ENCODE results near the gene CD226. TPM values are rescaled to one million over a fixed set of nuclear protein-coding genes. Genes with fewer than 3 reads are reported as not detected.

The CD226 gene
- total and polyA plus RNA-seq, 10 of the 15 experiments (the other 5 are each of a cell fraction or from before 2014, with no cell fraction given) = 12.9 to 68.8 (median 47.3) TPM

- Histone ChIP-seq H4K20me1 (ENCODE audit: control insufficient read depth, insufficient read depth) (no peaks in the 10 kb centered on the region), H2AFZ (ENCODE audit: control insufficient read depth, low read depth, low read length) (no peak overlapping the region), H3K27me3 (replicated peaks in 1 of 2; ENCODE audit: control insufficient read depth in 2 of 2, insufficient read depth in 2 of 2, low read length in 1 of 2) (no peaks in the 10 kb centered on the region), H3K9me3 (replicated peaks; ENCODE audit: control insufficient read depth, insufficient read depth, low read length) (no peaks in the 10 kb centered on the region), H3K36me3 (ENCODE audit: control insufficient read depth in 2 of 2, insufficient read depth in 2 of 2, low read length in 1 of 2) (peaks cover 0 to 3% of the 10 kb centered on the region in 2 experiments; a peak in 3 of 4 replicates), H3K9ac (ENCODE audit: control insufficient read depth, insufficient read depth, low read length) (no peak overlapping the region), H3K4me2 (ENCODE audit: control insufficient read depth, insufficient read depth) (no peak overlapping the region), H3K4me3 (no peak overlapping the region), H3K79me2 (ENCODE audit: control insufficient read depth, insufficient read depth, low read length) (no peaks in the 10 kb centered on the region), H3K4me1 (ENCODE audit: control insufficient read depth, insufficient read depth, low read length) (peaks cover 5% of the 10 kb centered on the region; the same call in 1 of the 2 replicates), H3K27ac (ENCODE audit: control insufficient read depth, insufficient read depth) (no peak overlapping the region)
- DNase-seq (ENCODE audit: low read depth, low spot score) = no peak
- ChIA-PET CTCF (interaction anchor here (1.7 to 2.4 kb wide), 2 partner anchors 16 to 70 kb away, joined by 4 to 8 read pairs; no protein-coding TSS in a partner anchor), RAD21 (ENCODE audit: unreplicated experiment) (interaction anchor here (1.0 to 1.8 kb wide), 3 partner anchors 16 to 213 kb away, joined by 3 to 7 read pairs (median 3); no protein-coding TSS in a partner anchor), POLR2A (interaction anchor here (1.1 kb wide), 1 partner anchor 16 kb away, joined by 3 read pairs; no protein-coding TSS in a partner anchor), SMC1A (ENCODE audit: uncharacterized antibody, unreplicated experiment) (interaction anchor here (1.0 to 5.1 kb wide), 4 partner anchors 15 to 220 kb away, joined by 3 to 46 read pairs (median 4); no protein-coding TSS in a partner anchor)
- in situ Hi-C loops (cut with MboI) (no loop called here), intact Hi-C loops (cut with micrococcal nuclease; ENCODE audit: unreplicated experiment) (no loop called here)
- WGBS (ENCODE audit: insufficient coverage, insufficient replicate concordance, low lambda C conversion rate, missing lambda C conversion rate) = 97% methylated on average over 4 of the region's 4 CpGs
- FAIRE-seq = no peak
- no TSS peak for BruUV-seq (replicated peaks)
- no peak for TF ChIP-seq USF2 (IDR thresholded peaks at IDR 0.05; ENCODE audit: borderline replicate concordance, low read depth, low read length)
- 0 out of 2 replicates have a peak, but pooled peaks have one; percentile 5 for TF ChIP-seq RAD21 (IDR thresholded peaks at IDR 0.05; ENCODE audit: insufficient read depth, low read depth, low read length)
- no peak for ATAC-seq
Measured at GRCh38 chr18:69866212-69866611, 81.5 kb downstream of the CD226 start.

GRCh38 chr18:69865776-69866175, 81.9 kb downstream of the CD226 start:
- Histone ChIP-seq H3K4me2 (ENCODE audit: control insufficient read depth, insufficient read depth) (no peak overlapping the region), H3K9ac (ENCODE audit: control insufficient read depth, insufficient read depth, low read length) (no peak overlapping the region), H3K36me3 (ENCODE audit: control insufficient read depth in 2 of 2, insufficient read depth in 2 of 2, low read length in 1 of 2) (peaks cover 0 to 3% of the 10 kb centered on the region in 2 experiments; a peak in 3 of 4 replicates), H3K79me2 (ENCODE audit: control insufficient read depth, insufficient read depth, low read length) (no peaks in the 10 kb centered on the region), H4K20me1 (ENCODE audit: control insufficient read depth, insufficient read depth) (no peaks in the 10 kb centered on the region), H3K27me3 (replicated peaks in 1 of 2; ENCODE audit: control insufficient read depth in 2 of 2, insufficient read depth in 2 of 2, low read length in 1 of 2) (no peaks in the 10 kb centered on the region), H3K4me3 (no peak overlapping the region), H2AFZ (ENCODE audit: control insufficient read depth, low read depth, low read length) (no peak overlapping the region), H3K9me3 (replicated peaks; ENCODE audit: control insufficient read depth, insufficient read depth, low read length) (no peaks in the 10 kb centered on the region), H3K27ac (ENCODE audit: control insufficient read depth, insufficient read depth) (no peak overlapping the region), H3K4me1 (ENCODE audit: control insufficient read depth, insufficient read depth, low read length) (peaks cover 5% of the 10 kb centered on the region; the same call in 1 of the 2 replicates)
- ChIA-PET RAD21 (ENCODE audit: unreplicated experiment) (interaction anchor here (1.0 to 1.8 kb wide), 3 partner anchors 17 to 213 kb away, joined by 3 to 7 read pairs (median 3); no protein-coding TSS in a partner anchor), SMC1A (ENCODE audit: uncharacterized antibody, unreplicated experiment) (interaction anchor here (1.0 to 5.1 kb wide), 4 partner anchors 15 to 220 kb away, joined by 3 to 46 read pairs (median 4); no protein-coding TSS in a partner anchor), CTCF (interaction anchor here (1.7 to 2.4 kb wide), 2 partner anchors 17 to 70 kb away, joined by 4 to 8 read pairs; no protein-coding TSS in a partner anchor), POLR2A (interaction anchor here (1.1 kb wide), 1 partner anchor 17 kb away, joined by 3 read pairs; no protein-coding TSS in a partner anchor)
- ATAC-seq = no peak
- 54% methylated on average over 4 of the region's 4 CpGs for WGBS (ENCODE audit: insufficient coverage, insufficient replicate concordance, low lambda C conversion rate, missing lambda C conversion rate)
- in situ Hi-C loops (cut with MboI) (no loop called here), intact Hi-C loops (cut with micrococcal nuclease; ENCODE audit: unreplicated experiment) (loop anchor here (2.0 kb wide), 2 partner anchors 21 to 31 kb away; no protein-coding TSS in a partner anchor)
- no peak for FAIRE-seq
- TF ChIP-seq PML (IDR thresholded peaks at IDR 0.05; ENCODE audit: low read length) (0 out of 2 replicates have a peak, but pooled peaks have one; percentile 44), IKZF1 (conservative IDR thresholded peaks at IDR 0.05) (no peak)
- DNase-seq (ENCODE audit: low read depth, low spot score) = no peak
- BruUV-seq (replicated peaks) = no TSS peak
